Right lobe of liver (tissue), 6 donors: ENCODE results near the gene SPOCK1. TPM values are rescaled to one million over a fixed set of nuclear protein-coding genes. Genes with fewer than 3 reads are reported as not detected.

ENCODE experiments used
- ATAC-seq, 4 donors: fragments of 200-7000 bp; cut with Tn5 transposase; one replicate each; pipeline ENCODE4 v1.9.1; 2020; ENCODE audit warnings: mild to moderate bottlenecking in 4 of 4, moderate library complexity in 4 of 4
- DNase-seq, 3 donors: peaks; one replicate each; pipeline ENCODE4 v3.0.0-alpha.2; 2020
- H3K27ac ChIP-seq, 3 donors: fragments of 200-600 bp; one replicate each; pipeline ENCODE4 v1.8.0; 2022
- H3K27me3 ChIP-seq, 2 donors: fragments of 200-600 bp; one replicate each; pipeline ENCODE4 v1.8.0; 2022
- H3K36me3 ChIP-seq, 4 donors: fragments of 200-600 bp; sonication (generic) in 1 of 4; one replicate each; pipeline versions ENCODE4 v1.5.1 to v1.8.0; 2017 to 2022; ENCODE audit warnings: control low read depth in 1 of 4
- H3K4me1 ChIP-seq, 4 donors: fragments of 200-600 bp; sonication (generic) in 1 of 4; one replicate each; pipeline versions ENCODE4 v1.5.1 to v1.8.0; 2017 to 2022; ENCODE audit warnings: control low read depth in 1 of 4
- H3K4me3 ChIP-seq, 3 donors: fragments of 200-600 bp; one replicate each; pipeline ENCODE4 v1.8.0; 2022
- H3K9me3 ChIP-seq, 4 donors: fragments of 200-600 bp; sonication (generic) in 1 of 4; one replicate each; pipeline versions ENCODE4 v1.5.1 to v1.8.0; 2017 to 2022; ENCODE audit warnings: control low read depth in 1 of 4
- CTCF ChIP-seq, 4 donors: fragments of 200-600 bp in 3 of 4; fragments of 450-650 bp in 1 of 4; IDR thresholded peaks; one replicate each; pipeline versions ENCODE4 v1.5.1 to v1.8.0; 2016 to 2022; ENCODE audit warnings: antibody characterized with exemption in 4 of 4, mild to moderate bottlenecking in 2 of 4
- POLR2A ChIP-seq: fragments of 450-650 bp; IDR thresholded peaks from one replicate; pipeline ENCODE4 v1.6.1; 2017; ENCODE audit warnings: antibody characterized with exemption, mild to moderate bottlenecking
- WGBS: methylation state at CpG from one replicate; pipeline ENCODE4 v1.1.6; 2018; ENCODE audit warnings: low coverage, low lambda C conversion rate; ENCODE audit not compliant: insufficient coverage; ENCODE audit errors: missing lambda C conversion rate; 5-methylcytosine and 5-hydroxymethylcytosine counted together
- intact Hi-C, 2 donors: fragments of 100-400 bp; cut with DNase I; formaldehyde crosslinking; loops; one replicate each; pipeline versions ENCODE4 v1.11.2 to v1.14.1; 2022
- total RNA-seq, 6 experiments: library from RNA; depleted of rRNA in 2 of 6; stranded (reverse); fragments of >200 nt in 2 of 6; fragmentation: NEBNext Ultra II Directional in 3 of 6; extraction: Animal tissue kit (Norgen Biotek cat#: 25700) in 3 of 6; gene quantifications; one replicate each; pipeline versions ENCODE4 v1.1.0 to v1.2.4, GENCODE V29; 2016 to 2023
- donor health status: DM: no; HTN: yes; CAD: no.
- donor health status: DM: no; HTN: no; CAD: no.
- donor health status: DM: no; HTN: no; CAD: no.
- donor health status: DM: no; HTN: yes; CAD: no.
- donor health status: DM: no; HTN: yes; CAD: no.

SPOCK1 gene
- total RNA-seq, 6 experiments from 2014 or later, result 0.06 to 0.86 (median 0.15) TPM; not detected in 1

GRCh38 chr5:137191179-137191578, 307.9 kb downstream of the SPOCK1 start:
- WGBS, result 38% methylated on average over 2 of the region's 2 CpGs

GRCh38 chr5:137190441-137190840, 308.7 kb downstream of the SPOCK1 start:
- DNase-seq (no peak), ATAC-seq (no peak)
- Histone ChIP-seq H3K4me3 (no peak overlapping the region), H3K27me3 (no peaks in the 10 kb centered on the region), H3K4me1 (no peaks in the 10 kb centered on the region), H3K36me3 (no peaks in the 10 kb centered on the region), H3K9me3 (no peaks in the 10 kb centered on the region), H3K27ac (no peak overlapping the region)
- intact Hi-C loops, result no loop called here
- TF ChIP-seq CTCF (IDR thresholded peaks at IDR 0.05) (no peak), POLR2A (no peak)

More at GRCh38 chr5:137191179-137191578, 307.9 kb downstream of the SPOCK1 start:
- TF ChIP-seq CTCF (IDR thresholded peaks at IDR 0.05) (no peak), POLR2A (no peak)
- no peak for ATAC-seq
- Histone ChIP-seq H3K27me3 (no peaks in the 10 kb centered on the region), H3K4me1 (no peaks in the 10 kb centered on the region), H3K27ac (no peak overlapping the region), H3K36me3 (no peaks in the 10 kb centered on the region), H3K4me3 (no peak overlapping the region), H3K9me3 (no peaks in the 10 kb centered on the region)
- intact Hi-C loops, result no loop called here
- DNase-seq, result no peak

GRCh38 chr5:137190031-137190430, 309.1 kb downstream of the SPOCK1 start:
- Histone ChIP-seq H3K4me3 (no peak overlapping the region), H3K27ac (no peak overlapping the region), H3K4me1 (no peaks in the 10 kb centered on the region), H3K27me3 (no peaks in the 10 kb centered on the region), H3K9me3 (no peaks in the 10 kb centered on the region), H3K36me3 (no peaks in the 10 kb centered on the region)
- DNase-seq (no peak), ATAC-seq (no peak)
- 57% methylated on average over 2 of the region's 2 CpGs for WGBS
- TF ChIP-seq POLR2A (no peak), CTCF (IDR thresholded peaks at IDR 0.05) (no peak)
- intact Hi-C loops, result no loop called here

GRCh38 chr5:137188566-137188965, 310.6 kb downstream of the SPOCK1 start:
- 36% methylated on average over 5 of the region's 5 CpGs for WGBS
- no peak for DNase-seq
- intact Hi-C loops, result no loop called here
- Histone ChIP-seq H3K4me3 (no peak overlapping the region), H3K27me3 (no peaks in the 10 kb centered on the region), H3K4me1 (no peaks in the 10 kb centered on the region), H3K9me3 (no peaks in the 10 kb centered on the region), H3K36me3 (no peaks in the 10 kb centered on the region), H3K27ac (no peak overlapping the region)
- ATAC-seq, result no peak
- TF ChIP-seq POLR2A, result no peak
- TF ChIP-seq CTCF (IDR thresholded peaks at IDR 0.05), result no peak

- no peaks in the 10 kb centered on the region for H3K27me3 ChIP-seq
- intact Hi-C loops, result no loop called here
- H3K4me3 ChIP-seq, result no peak overlapping the region
- no peak overlapping the region for H3K27ac ChIP-seq
- TF ChIP-seq CTCF (IDR thresholded peaks at IDR 0.05) (no peak), POLR2A (no peak)
- no peak for ATAC-seq
- WGBS, result 38% methylated on average over 5 of the region's 5 CpGs
- no peaks in the 10 kb centered on the region for H3K4me1 ChIP-seq
- DNase-seq, result no peak
- no peaks in the 10 kb centered on the region for H3K9me3 ChIP-seq
- H3K36me3 ChIP-seq, result no peaks in the 10 kb centered on the region
Measured at GRCh38 chr5:137186759-137187461, 312.2 kb downstream of the SPOCK1 start.
